ENCODE measurements around the gene PCDHGC4. TPM values are rescaled to one million over a fixed set of nuclear protein-coding genes. Genes with fewer than 3 reads are reported as not detected.
A peak's percentile ranks its signal among the peaks of the same experiment; 100 is the strongest.

Gene PCDHGC4
- polyA plus RNA-seq, 4 donors, result 2.8 to 3.4 (median 3.2) TPM

DNA sequence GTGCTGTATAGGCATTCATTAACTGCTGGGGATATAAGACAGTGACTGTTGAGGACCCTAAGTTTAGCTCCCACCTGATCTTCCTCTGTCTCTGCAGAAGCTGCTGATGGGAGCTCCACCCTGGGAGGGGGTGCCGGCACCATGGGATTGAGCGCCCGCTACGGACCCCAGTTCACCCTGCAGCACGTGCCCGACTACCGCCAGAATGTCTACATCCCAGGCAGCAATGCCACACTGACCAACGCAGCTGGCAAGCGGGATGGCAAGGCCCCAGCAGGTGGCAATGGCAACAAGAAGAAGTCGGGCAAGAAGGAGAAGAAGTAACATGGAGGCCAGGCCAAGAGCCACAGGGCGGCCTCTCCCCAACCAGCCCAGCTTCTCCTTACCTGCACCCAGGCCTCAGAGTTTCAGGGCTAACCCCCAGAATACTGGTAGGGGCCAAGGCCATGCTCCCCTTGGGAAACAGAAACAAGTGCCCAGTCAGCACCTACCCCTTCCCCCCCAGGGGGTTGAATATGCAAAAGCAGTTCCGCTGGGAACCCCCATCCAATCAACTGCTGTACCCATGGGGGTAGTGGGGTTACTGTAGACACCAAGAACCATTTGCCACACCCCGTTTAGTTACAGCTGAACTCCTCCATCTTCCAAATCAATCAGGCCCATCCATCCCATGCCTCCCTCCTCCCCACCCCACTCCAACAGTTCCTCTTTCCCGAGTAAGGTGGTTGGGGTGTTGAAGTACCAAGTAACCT is 26.2 kb downstream of the PCDHGC4 start:
- no peak for DNase-seq (ENCODE audit: low read depth in 4 of 4, low spot score in 3 of 4)

DNA sequence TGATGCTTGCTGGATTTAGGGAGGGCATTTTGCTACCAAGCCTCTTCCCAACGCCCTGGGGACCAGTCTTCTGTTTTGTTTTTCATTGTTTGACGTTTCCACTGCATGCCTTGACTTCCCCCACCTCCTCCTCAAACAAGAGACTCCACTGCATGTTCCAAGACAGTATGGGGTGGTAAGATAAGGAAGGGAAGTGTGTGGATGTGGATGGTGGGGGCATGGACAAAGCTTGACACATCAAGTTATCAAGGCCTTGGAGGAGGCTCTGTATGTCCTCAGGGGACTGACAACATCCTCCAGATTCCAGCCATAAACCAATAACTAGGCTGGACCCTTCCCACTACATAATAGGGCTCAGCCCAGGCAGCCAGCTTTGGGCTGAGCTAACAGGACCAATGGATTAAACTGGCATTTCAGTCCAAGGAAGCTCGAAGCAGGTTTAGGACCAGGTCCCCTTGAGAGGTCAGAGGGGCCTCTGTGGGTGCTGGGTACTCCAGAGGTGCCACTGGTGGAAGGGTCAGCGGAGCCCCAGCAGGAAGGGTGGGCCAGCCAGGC is 27.0 kb downstream of the PCDHGC4 start:
- DNase-seq (ENCODE audit: low read depth in 4 of 4, low spot score in 3 of 4), result no peak

DNA sequence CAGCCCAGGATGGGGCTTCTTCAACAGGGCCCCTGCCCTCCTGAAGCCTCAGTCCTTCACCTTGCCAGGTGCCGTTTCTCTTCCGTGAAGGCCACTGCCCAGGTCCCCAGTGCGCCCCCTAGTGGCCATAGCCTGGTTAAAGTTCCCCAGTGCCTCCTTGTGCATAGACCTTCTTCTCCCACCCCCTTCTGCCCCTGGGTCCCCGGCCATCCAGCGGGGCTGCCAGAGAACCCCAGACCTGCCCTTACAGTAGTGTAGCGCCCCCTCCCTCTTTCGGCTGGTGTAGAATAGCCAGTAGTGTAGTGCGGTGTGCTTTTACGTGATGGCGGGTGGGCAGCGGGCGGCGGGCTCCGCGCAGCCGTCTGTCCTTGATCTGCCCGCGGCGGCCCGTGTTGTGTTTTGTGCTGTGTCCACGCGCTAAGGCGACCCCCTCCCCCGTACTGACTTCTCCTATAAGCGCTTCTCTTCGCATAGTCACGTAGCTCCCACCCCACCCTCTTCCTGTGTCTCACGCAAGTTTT is 27.6 kb downstream of the PCDHGC4 start:
- peak in 1 of 4 donors; percentile 71 for DNase-seq (ENCODE audit: low read depth in 4 of 4, low spot score in 3 of 4)

DNA sequence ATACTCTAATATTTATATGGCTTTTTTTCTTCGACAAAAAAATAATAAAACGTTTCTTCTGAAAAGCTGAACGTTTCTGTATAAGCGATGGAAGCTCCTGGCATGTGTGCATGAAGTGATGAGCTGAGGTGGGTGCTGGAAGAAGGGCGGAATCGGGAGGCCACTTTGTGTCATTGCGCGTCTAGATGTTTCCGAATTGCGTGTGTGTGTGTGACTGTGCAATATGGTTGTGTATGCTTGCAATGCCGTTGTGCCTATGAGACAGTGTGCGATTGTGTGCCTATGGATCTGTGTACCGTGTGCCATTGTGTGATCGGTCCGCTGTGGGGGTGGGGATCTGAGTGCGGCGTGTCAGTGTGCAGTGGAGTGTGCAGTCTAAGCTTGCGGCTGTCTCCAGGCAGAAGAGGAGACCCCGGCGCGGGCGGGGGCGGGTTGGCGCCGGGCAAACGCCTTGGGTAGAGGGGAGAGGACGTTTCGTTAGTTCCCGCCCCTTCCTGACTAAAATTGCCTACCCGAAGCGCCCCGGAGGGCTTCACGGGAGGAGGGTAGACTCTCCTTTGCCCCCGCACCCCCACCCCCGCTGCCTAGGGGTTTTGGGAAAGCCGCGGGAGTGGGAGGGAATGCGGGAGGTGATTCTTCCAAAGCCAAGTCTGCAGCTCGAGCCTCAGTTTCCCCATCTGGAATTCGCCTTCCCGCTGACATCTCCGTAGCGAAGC is 28.2 kb downstream of the PCDHGC4 start:
- no peak for DNase-seq (ENCODE audit: low read depth in 4 of 4, low spot score in 3 of 4)

DNA sequence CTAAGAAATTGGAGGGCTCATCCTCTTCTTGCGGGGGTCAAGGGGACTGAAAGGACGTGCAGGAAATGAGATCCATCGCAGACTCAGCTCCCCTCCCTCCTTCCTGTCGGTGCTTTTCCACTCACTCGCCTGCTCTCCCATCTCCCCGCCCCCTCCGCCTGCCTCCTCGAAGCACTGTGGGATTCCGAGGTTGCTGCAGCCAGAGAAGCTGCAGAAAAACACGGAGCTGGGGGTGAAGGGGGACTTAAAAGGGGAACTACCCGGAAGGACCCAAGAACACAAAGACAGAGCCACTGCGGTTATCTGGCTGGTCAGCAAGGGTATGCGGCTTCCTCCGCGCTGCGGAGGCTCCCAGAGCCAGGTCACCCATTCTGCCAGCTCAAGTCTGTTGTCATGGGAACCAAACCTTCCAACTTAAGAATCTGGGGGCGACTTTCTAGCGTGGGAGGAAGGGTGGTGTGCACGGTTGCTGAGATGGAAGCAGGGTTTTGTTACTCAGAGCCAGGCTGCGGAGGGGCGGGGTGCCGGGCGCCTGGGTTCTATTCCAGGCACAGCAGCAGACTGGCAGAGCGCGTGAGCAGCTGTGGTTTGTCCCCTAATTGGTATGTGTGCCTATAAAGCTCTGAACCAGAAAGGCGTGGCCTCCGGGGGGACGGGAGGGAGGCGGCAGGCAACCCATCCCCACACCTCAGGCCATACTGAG is 28.9 kb downstream of the PCDHGC4 start:
- DNase-seq (ENCODE audit: low read depth in 4 of 4, low spot score in 3 of 4), result peak in 1 of 4 donors; percentile 71

DNA sequence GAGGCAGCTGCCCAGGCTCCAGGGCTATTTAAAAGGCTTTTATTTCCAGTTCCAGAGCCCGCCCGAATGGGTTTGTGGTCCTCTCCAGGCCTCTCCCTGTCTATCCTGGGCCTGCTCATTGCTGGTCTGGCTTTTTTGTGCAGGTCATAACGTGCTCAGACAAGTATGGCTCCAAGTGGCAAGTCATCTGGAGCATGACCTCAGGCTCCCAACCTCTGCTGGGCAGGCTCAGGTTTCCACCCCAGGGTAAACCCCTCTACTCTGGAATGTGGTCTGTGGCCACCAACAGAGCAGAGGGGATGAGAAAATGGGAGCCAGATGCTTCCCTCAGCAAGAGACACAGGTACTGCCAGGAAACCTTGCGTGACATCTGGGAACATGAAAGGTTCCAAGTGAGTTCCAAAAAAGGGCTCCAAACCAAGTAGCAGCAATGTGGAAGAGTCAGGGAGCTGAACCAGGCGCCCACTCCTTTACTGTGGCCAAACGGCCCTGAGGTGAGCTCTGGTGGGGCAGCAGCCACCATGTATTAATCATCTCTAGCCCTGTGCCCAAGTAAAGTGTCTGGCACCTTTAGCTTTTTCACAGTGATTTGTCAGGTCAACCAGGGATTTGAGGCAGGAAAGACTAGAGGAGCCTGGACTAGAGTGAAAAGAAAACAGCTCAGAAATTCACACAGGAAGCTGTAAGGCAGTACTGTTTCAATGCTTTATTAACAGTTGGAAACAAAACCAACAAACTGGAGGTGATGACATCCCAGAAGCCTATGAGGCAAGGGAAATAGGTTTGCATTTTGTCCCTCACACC is 29.7 kb downstream of the PCDHGC4 start:
- DNase-seq (ENCODE audit: low read depth in 4 of 4, low spot score in 3 of 4), result no peak

DNA sequence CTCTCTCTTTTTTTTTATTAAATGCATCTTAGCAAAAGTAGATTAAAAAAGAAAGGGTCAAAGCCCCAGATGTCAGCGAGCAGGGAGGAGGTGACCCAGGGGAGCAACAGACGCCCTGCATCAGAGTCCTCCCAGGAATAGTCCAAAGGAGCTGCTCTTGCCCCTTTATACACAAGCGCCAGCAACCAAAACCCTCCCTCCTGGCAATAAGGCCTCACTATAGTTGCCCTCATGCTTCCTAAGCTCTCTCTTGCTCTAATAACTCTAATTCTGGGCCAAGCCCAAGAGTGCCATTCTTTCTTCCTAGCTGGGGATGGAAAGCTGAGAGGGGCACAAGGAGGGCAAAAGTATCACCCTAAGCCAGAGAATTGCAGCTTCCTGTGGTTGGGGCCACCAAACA is 30.3 kb downstream of the PCDHGC4 start:
- no peak for DNase-seq (ENCODE audit: low read depth in 4 of 4, low spot score in 3 of 4)

DNA sequence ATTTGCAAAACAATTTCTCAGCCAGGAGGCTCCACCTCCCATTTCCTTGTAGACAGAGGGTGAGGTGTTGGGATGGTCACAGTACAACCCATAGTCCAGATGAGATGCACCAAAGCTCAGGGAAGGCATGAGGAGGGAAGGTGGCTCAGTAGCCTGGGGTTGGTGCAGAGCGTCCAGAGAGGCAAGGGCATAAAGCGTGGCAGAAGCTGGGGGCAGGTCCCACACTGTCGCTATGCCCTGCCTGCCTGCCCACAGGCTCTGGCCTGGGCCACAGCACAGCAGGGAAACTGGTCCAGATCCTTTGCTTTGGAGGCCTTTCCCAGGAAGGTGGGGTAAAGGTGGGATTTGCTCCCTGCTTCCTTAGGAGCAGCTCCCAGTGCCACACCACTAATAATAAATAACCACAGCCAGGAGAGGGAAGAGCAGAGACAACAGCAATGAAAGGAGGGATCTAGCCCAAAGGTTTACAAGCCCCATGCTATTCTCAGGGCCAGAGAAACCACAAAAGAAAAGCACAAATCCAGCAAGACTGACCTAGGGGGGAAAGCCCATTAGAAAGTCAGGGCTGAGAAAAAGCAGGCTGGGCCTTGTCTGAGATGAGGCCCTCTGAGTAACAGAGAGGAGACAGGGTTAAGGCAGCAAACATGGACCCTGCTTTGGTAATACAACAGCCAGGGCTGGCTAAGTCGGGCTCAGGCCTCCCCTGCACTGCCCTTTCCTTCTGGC is 31.3 kb downstream of the PCDHGC4 start:
- DNase-seq (ENCODE audit: low read depth in 4 of 4, low spot score in 3 of 4), result no peak

DNA sequence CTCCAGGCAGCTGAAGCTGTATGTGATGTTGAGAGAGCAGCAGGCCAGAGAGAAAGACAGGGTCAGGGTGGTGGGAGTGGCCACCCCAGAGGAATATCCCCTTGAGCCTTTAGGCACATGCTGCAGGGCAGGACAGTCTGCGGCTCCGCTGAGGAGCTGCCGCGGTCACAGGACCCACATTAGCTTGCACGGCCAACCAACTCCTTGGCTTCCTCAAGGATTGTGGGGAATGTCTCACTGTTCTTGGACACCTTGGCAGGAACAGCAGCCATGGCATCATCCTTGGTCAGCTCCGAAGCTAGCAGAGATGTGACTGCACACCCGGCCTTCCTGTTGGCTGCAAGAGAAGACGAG is 31.8 kb downstream of the PCDHGC4 start:
- DNase-seq (ENCODE audit: low read depth in 4 of 4, low spot score in 3 of 4), result no peak

DNA sequence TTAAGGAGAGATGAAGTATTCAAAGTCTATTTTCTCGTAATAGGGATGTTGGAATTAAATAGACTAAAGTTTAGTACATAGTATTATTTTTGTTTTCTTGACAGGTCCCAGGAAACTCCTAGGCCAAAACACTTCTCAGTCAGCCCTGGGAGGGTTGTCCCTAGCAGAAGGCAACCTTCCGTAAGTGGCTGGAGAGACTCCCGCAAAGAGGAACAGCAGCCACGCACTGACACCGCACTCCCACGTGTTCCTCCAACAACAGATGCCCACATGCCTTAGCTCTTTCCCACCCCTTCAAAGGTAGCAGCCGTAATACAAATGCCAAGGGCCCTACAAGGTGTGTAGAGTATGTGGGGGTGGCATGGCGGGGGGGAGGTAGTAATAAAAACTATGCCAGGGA is 32.5 kb downstream of the PCDHGC4 start:
- no peak for DNase-seq (ENCODE audit: low read depth in 4 of 4, low spot score in 3 of 4)

DNA sequence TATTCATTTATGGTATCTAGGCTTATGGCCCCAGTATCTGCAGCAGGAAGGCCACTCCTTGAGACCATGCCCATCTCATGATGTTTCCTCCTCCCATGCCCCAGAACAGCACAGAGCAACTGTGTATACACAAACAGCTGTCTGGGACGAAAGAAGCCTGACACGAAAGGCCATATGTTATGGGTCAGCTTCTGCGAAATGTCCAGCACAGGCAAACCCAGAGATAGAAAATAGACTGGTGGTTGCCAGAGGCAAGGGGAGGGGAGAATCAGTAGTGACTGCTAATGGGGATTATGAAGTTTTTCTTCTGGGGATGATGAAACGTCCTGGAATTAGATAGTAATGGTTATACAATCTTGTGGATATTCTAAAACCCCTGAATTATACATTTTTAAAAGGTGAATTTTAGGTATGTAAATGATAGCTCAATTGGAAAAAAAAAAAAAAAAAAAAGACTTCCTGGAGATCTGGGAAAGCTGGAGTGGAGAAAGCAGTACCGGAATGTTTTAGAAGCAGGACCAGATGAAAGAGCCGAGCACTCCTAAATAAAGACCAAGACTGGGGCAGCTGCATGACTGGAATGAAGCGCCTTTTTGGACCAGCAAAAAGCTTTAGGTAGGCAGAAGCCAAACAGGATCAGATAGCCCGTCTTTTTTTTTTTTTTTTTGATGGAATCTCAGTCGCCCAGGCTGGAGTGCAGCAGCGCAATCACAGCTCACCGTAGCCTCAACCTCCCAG is 33.2 kb downstream of the PCDHGC4 start:
- DNase-seq (ENCODE audit: low read depth in 4 of 4, low spot score in 3 of 4), result no peak

DNA sequence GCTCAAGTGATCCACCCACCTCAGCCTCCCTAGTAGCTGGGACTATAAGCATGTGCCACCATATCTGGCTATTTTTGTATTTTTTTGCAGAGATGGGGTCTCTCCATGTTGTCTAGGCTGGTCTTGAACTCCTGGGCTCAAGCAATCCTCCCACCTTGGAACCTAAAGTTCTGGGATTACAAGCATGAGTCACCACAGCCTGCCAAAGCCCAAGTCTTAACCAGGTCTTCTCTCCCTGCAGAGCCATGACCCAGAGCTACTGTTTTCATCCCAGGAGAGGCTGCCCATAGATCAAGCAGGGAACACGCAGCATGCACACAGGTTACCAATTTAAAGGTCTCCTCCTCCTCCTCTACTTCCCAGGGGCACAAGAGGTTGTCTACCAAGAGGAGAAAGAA is 33.8 kb downstream of the PCDHGC4 start:
- DNase-seq (ENCODE audit: low read depth in 4 of 4, low spot score in 3 of 4), result no peak

DNA sequence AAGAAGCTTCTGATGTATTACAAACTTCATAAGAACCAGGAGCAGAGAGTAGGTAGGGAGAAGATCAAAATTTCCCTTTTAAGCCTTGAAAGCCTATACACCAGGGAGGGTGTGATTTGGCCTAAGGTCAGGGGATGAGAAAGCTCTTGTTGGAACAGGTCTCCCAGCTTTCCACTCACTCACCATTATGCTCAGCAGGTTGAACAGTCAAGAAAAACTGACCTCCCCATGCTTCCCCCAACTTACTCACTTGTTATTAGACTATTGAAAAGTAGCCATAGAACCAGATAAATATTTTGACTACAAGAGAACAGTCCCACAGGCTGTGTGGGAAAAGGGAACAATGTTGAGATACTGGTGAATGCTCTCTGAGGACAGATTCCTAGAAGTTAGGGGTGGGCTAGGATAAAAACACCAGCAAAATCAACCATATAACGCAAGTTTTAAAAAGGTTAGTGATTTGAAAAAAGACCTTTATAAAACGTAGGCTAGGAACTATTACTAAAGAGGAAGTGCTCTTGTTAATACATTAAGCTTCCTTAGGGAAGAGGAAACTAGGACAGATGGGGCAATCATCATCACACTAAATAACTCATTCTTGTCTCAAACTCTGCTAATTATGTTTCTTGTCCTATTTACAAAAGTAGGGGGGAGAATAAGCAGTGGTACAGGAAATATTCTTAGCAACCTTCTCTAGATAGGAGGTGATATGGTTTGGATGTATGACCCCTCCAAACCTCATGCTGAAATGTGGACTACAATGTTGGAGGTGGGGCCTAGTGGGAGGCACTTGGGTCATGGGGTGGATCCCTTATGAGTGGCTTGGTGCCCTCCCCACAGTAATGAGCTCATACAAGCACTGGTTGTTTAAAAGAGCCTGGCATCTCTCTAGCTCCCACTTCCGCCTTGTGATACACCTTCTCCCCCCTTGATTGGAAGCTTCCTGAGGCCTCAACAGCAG is 35.1 kb downstream of the PCDHGC4 start:
- no peak for DNase-seq (ENCODE audit: low read depth in 4 of 4, low spot score in 3 of 4)

DNA sequence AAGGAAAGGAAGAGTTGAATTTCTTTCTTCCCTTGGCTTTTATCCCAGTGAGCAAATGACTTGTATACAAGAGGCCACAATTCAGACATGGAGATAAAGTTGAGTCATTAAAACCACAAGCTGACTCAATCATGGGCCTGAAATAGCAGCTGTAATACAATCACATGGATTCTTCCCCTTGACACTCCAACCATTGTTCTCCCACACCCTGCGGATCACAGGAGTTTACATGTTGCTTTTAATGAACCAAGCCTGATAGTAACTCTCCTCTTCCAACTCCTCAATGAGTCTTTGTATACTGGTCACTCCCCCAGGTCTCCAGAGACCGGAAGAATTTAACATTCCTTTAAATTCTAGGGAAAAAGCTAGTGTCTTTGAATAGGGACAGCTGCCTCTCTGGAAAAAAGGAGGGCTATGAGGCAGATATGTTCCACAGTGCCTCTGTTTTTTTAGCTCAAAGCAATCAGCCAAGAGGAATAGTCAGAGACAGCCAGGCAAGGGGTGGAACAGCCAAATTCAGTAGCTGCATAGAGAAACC is 36.5 kb downstream of the PCDHGC4 start:
- peak in 1 of 4 donors; percentile 57 for DNase-seq (ENCODE audit: low read depth in 4 of 4, low spot score in 3 of 4)

DNA sequence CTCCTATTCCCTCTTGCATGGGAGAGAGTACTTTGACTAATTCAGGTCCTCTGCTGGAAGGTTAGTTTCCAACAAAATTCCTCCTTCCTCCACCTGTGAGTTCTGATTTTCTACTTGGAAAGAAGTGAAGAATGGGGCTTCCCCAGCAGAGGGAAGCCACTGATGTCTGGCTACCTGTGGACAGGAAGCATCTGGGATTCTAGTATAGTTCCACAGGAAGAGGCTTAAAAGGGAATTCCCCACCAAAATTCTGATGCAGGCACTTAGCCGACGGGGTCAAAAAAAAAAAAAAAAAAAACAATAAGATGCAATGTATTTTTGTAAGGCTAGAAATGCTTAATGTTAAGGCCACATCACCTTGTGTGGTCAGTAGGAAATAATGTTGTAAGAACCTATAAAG is 37.5 kb downstream of the PCDHGC4 start:
- DNase-seq (ENCODE audit: low read depth in 4 of 4, low spot score in 3 of 4), result no peak

DNA sequence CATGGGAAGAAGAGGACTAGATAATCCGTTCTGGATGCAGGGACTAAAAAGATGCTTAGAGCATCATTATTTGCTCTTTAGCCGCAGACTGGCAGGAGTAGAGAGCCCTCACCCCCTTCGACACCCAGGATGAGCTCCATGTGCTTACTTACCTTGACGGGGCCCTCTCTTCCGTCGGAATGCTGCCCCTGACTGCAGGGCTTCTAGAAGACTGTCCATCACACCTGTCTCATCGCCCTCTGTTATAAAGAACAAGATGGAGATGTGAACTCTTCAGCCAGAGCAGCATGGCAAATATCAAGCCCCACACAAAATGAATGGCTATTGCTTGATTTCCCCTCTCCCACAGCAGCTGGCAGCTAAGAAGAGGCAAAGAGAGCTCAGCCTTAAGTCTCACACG is 39.2 kb downstream of the PCDHGC4 start:
- DNase-seq (ENCODE audit: low read depth in 4 of 4, low spot score in 3 of 4), result no peak

Data from right renal pelvis (tissue), 4 donors.